Prostate gland (tissue), 2 donors: ENCODE data around the gene TLR4. TPM values are rescaled to one million over a fixed set of nuclear protein-coding genes. Genes with fewer than 3 reads are reported as not detected.

Experiments used
- DNase-seq: peaks from one replicate; pipeline ENCODE4 v3.0.0-alpha.2; 2019; ENCODE audit warnings: low spot score
- H3K27ac ChIP-seq, 2 donors: fragments of 200-600 bp; sonication (generic); 2 replicates each; pipeline ENCODE4 v1.5.1; 2017 to 2019
- H3K27me3 ChIP-seq: fragments of 200-600 bp; sonication (generic); replicated peaks from 2 replicates; pipeline ENCODE4 v1.5.1; 2019; ENCODE audit not compliant: insufficient read depth
- H3K36me3 ChIP-seq, 2 donors: fragments of 200-600 bp; sonication (generic); 1 replicate in 1 of 2; 2 replicates in 1 of 2; pipeline versions ENCODE4 v1.5.1 to v1.8.1; 2017 to 2019
- H3K4me1 ChIP-seq: fragments of 200-600 bp; sonication (generic); replicated peaks from 2 replicates; pipeline ENCODE4 v1.5.1; 2019
- H3K4me3 ChIP-seq, 2 donors: fragments of 200-600 bp; sonication (generic); 2 replicates each; pipeline ENCODE4 v1.5.1; 2017 to 2019
- H3K9me3 ChIP-seq: fragments of 200-600 bp; sonication (generic); 2 replicates; pipeline ENCODE4 v1.5.1; 2017
- CTCF ChIP-seq, 4 experiments: fragments of 200-600 bp in 2 of 4; fragments of 450-650 bp in 2 of 4; sonication (generic) in 2 of 4; IDR thresholded peaks; 1 replicate in 3 of 4; 2 replicates in 1 of 4; pipeline ENCODE4 v1.5.1; 2016 to 2019; ENCODE audit warnings: antibody characterized with exemption in 4 of 4, mild to moderate bottlenecking in 2 of 4, moderate library complexity in 2 of 4
- POLR2A ChIP-seq: fragments of 450-650 bp; IDR thresholded peaks from one replicate; pipeline ENCODE4 v1.6.1; 2016; ENCODE audit warnings: antibody characterized with exemption, mild to moderate bottlenecking
- POLR2AphosphoS5 ChIP-seq: sonication (generic); formaldehyde crosslinking; IDR thresholded peaks from one replicate; pipeline ENCODE4 v1.6.1; 2017; ENCODE audit warnings: antibody characterized with exemption
- WGBS: methylation state at CpG from one replicate; pipeline ENCODE4 v1.1.5; 2018; 5-methylcytosine and 5-hydroxymethylcytosine counted together
- intact Hi-C: fragments of 100-400 bp; cut with DNase I; formaldehyde crosslinking; loops from one replicate; pipeline ENCODE4 v1.14.2; 2022
- total RNA-seq, 2 donors: library from RNA; depleted of rRNA; stranded (reverse); fragments of >200 nt; gene quantifications; one replicate each; pipeline ENCODE4 v1.1.0, GENCODE V29; 2016

Gene TLR4
- total RNA-seq, 2 donors from 2014 or later: 4.7 to 9.7 TPM

GRCh38 chr9:117697046-117697445, 7.2 kb upstream of the TLR4 start:
- Histone ChIP-seq H3K27ac (no peak overlapping the region), H3K27me3 (no peaks in the 10 kb centered on the region), H3K9me3 (no peaks in the 10 kb centered on the region), H3K4me1 (no peaks in the 10 kb centered on the region), H3K4me3 (no peak overlapping the region), H3K36me3 (no peaks in the 10 kb centered on the region)
- TF ChIP-seq POLR2AphosphoS5 (no peak), POLR2A (no peak), CTCF (IDR thresholded peaks at IDR 0.05) (no peak)
- WGBS: 100% methylated on average over 1 of the region's 1 CpG
- intact Hi-C loops: no loop called here
- DNase-seq: no peak

- H3K27me3 ChIP-seq: no peaks in the 10 kb centered on the region
- 91% methylated on average over 3 of the region's 3 CpGs for WGBS
- H3K4me3 ChIP-seq: peak overlapping the region in 1 of 2 donors; percentile 25
- no peaks in the 10 kb centered on the region for H3K36me3 ChIP-seq
- H3K27ac ChIP-seq: peak overlapping the region; percentile 45 to 58
- no peaks in the 10 kb centered on the region for H3K9me3 ChIP-seq
- TF ChIP-seq POLR2A: no peak
- no peak for TF ChIP-seq CTCF (IDR thresholded peaks at IDR 0.05)
- no peak for TF ChIP-seq POLR2AphosphoS5
- intact Hi-C loops: no loop called here
- DNase-seq: no peak
- H3K4me1 ChIP-seq: no peaks in the 10 kb centered on the region
Measured at GRCh38 chr9:117703537-117703936, 666 bp upstream of the TLR4 start.

- DNase-seq: no peak
- Histone ChIP-seq H3K9me3 (no peaks in the 10 kb centered on the region), H3K4me1 (no peaks in the 10 kb centered on the region), H3K4me3 (peak overlapping the region; percentile 8 to 25), H3K27me3 (no peaks in the 10 kb centered on the region), H3K36me3 (no peaks in the 10 kb centered on the region), H3K27ac (peak overlapping the region; percentile 45 to 58)
- intact Hi-C loops: no loop called here
- no peak for TF ChIP-seq POLR2AphosphoS5
- TF ChIP-seq POLR2A: no peak
- TF ChIP-seq CTCF (IDR thresholded peaks at IDR 0.05): no peak
- WGBS: 70% methylated on average over 1 of the region's 1 CpG
Measured at GRCh38 chr9:117704597-117704996, 394 bp downstream of the TLR4 start.

GRCh38 chr9:117705386-117705785, 1.2 kb downstream of the TLR4 start:
- no peaks in the 10 kb centered on the region for H3K27me3 ChIP-seq
- intact Hi-C loops: no loop called here
- TF ChIP-seq POLR2A (no peak), POLR2AphosphoS5 (no peak), CTCF (IDR thresholded peaks at IDR 0.05) (no peak)
- no peaks in the 10 kb centered on the region for H3K36me3 ChIP-seq
- DNase-seq: no peak
- peak overlapping the region in 1 of 2 donors; percentile 45 for H3K27ac ChIP-seq
- no peaks in the 10 kb centered on the region for H3K9me3 ChIP-seq
- no peaks in the 10 kb centered on the region for H3K4me1 ChIP-seq
- no peak overlapping the region for H3K4me3 ChIP-seq
- WGBS: 87% methylated on average over 2 of the region's 2 CpGs

GRCh38 chr9:117706421-117707116, 2.4 kb downstream of the TLR4 start:
- Histone ChIP-seq H3K27me3 (no peaks in the 10 kb centered on the region), H3K9me3 (no peaks in the 10 kb centered on the region), H3K4me3 (no peak overlapping the region), H3K36me3 (no peaks in the 10 kb centered on the region), H3K4me1 (no peaks in the 10 kb centered on the region), H3K27ac (no peak overlapping the region)
- 46% methylated on average over 4 of the region's 4 CpGs for WGBS
- TF ChIP-seq POLR2A (no peak), CTCF (IDR thresholded peaks at IDR 0.05) (no peak), POLR2AphosphoS5 (no peak)
- no peak for DNase-seq
- intact Hi-C loops: no loop called here
